NCI-H1105 (cell line): Measurements from ENCODE around the gene NUS1.
A peak's percentile ranks its signal among the peaks of the same experiment; 100 is the strongest.
"Not testable (repeated sequence)": the region's sequence is repeated elsewhere in the genome, so short reads cannot be mapped to it uniquely, and the experiment has no call there.

ENCODE experiments used
- DNase-seq: peaks from one replicate; lab custom pipeline; 2025; lab: John Stamatoyannopoulos, UW

NUS1 gene

DNA sequence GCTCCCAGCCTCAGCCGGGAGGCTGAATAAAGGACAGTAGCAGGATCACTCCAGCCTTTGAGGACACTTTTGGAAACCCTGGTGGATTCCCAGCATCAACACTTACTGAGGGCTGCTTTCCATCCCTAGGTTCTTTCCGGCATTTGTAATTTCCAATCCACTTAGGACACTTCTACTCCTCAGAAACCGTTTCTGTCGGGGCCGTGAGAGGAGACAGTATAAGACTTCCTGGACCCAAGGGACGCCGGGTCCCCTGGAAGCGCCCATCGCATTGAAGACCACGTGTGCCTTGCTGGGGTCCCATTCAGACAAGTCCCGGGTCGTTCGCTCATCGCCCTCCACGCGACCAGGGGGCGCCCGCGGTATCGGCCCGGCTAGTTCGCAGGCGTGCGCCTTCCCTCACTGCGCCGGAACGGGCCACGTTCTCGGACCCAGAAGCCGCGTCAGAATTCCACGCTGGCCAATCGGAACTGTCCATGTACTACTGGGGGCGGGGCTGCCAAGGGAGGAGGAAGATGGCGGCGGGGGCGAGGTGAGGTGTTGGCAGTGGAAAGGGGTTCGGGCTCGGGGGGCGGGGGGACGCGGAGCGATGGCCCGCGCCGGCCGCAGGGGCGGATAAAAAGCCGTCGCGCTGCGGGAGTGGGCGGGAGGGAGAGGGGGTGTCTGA lies at the start of gene NUS1:
Gene NUS1, plus strand, starts transcription at position 479 of the 667 bp plus-strand sequence. CDS start 202 bp downstream, outside the sequence.
- peak; percentile 97 for DNase-seq

DNA sequence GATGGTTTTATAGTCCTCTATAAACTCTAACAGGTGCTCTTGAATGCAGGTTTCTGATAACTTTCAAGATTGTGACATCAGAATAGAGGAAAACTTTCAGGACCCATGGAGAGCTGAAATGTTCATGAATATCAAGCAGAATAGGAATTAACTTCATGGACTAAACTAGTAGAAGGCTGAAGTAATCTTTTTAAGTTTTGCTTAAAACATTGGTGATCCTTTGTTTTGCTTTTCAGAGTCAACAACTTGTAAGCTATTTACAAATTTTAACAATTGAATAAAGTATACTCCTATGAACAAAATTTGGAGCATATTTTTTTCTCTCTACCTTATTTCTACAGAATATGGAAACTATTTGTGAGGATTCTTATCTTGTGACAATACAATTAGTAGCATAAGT lies 47.7 kb upstream of the NUS1 start:
- DNase-seq, result no peak

DNA sequence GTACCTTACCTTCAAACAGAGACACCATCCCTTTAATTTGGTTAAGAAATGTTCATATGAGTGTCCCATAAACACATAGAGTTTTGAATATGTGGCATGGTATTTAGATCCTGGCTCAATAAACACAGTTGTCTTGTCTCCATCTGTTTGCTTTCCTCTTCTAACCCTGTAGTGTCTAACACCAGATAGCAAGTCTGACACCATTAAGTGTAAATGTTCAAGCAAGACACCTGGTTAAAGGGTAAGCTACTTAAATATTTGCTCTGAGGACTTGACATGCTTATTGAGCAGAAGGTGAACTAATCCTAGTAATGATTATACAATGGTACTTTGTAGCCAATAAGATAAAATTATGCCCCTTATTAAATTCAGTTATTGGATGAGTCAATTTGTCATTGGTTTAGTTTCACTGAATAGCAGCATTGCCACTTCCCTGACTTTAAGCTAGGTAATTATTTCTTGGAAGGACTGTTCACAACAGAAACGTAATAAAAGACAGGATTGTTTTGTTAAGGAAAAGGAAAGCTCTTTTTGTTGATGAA lies 46.1 kb upstream of the NUS1 start:
- no peak for DNase-seq

DNA sequence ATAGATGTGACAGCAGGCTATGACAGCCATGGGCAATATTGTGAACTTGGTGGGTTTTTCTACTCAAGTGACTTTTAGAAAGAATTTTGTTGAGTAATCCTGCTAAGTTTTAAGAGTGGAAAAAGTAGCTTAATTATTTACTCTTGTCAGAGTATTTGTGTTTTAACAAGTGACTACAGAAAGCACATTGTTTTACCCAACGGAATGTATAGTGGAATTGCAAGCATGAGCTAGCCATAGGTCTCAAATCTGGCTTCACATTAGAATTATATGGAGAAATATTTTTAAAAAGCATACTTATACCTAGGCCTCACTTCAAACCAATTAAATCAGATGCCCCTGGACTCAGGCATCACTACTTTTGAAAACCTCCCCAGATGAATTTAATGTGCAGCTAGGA lies 37.5 kb upstream of the NUS1 start:
- DNase-seq, result no peak

DNA sequence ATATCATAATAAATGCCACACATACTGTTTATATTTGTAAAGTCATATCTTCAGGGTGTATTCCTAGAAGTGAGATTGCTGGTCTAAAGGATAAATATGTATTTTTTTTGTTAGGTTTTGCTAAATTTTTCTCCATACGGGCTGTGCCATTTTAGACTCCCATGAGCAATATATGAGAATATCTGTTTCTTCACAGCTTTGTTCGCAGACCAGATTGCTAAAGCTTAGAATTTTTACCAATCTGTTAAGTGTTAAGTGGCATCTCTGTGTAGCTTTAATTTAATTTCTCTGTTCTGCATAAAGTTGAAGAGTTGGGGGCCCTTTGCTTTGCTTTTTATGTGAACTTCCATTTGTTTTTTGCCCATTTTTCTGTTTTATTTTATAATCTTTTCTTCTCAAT lies 32.3 kb upstream of the NUS1 start:
- no peak for DNase-seq

DNA sequence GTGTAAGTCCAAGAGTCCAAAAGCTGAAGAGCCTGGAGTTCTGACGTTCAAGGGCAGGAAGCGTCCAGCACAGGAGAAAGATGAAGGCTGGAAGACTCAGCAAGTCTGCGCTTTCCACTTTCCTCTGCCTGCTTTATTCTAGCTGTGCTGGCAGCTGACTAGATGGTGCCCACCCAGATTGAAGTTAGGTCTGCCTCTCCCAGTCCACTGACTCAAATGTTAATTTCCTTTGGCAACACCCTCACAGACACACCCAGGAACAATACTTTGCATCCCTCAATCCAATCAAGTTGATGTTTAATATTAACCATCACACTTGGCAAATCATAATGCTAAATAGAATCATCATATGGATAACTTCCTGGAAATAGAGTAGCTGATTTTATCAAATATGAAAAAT lies 23.3 kb upstream of the NUS1 start:
- not testable (repeated sequence) for DNase-seq

DNA sequence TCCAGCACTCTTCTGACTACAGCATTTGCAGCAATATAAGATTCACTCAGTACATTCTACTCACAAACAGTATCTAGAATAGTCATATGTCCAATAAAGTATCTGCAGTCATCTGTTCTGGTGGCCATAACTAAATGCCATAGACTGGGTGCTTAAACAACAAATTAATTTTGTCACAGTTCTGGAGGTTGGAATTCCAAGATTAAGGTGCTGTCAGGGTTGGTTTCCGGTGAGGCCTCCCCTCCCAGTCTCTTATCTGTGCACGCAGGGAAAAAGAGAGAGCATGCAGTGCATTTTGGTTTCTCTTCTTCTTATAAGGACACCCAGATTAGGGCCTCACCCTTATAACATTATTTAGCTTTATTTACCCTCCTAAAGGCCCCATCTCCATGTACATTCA lies 21.3 kb upstream of the NUS1 start:
- DNase-seq, result no peak

DNA sequence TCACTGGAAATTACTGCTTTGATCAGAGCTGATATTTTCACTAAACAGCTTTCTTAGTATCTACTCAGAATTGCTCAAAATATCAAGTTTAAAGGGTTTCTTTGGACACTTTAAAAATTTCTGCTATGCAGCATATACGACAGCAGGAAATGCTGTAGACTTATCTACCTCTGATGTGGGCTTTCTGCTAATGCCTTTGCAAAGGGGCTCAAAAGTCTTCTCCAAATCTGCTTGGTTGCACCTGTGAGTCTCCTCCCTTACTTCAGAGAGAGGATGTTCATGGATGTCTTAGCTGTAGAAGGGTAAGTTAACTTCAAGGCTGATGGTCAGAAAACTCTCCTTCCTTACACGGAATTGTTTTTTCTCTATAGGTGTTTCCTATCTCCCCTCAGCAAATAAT lies 19.9 kb upstream of the NUS1 start:
- DNase-seq, result no peak

DNA sequence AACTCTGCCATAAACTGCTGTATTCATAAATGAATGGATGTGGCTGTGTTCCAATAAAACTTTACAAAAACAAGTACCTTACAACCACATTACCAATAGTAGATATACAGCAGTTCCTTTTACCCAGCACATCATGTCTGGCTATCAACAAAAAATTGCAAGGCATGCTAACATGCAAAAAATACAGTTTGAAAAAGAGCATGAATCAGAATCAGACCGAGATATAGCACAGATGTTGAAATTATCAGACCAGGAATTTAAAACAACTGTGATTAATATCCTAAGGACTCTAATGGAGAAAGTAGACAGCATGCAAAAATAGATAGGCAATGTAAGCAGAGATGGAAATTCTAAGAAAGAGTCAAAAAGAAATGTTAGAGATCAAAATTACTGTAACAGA lies 8.4 kb upstream of the NUS1 start:
- no peak for DNase-seq

DNA sequence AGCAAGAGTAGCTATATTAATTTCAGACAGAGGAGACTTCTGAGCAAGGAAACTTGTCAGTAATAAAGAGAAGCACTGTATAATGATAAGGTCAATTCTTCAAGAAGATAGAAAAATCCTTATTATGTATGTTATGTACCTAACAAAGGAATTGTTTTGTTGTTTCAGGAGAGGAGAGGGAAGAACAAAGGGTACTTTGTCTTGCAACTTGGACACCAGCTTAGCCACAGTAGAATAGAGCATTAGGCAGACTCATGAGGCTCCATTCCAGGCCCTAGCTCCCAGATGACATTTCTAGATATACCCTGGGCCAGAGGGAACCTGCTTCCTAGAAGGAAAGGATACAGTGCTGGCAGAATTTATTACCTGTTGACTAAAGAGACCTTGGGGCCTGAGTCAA lies 6.5 kb upstream of the NUS1 start:
- DNase-seq, result no peak

DNA sequence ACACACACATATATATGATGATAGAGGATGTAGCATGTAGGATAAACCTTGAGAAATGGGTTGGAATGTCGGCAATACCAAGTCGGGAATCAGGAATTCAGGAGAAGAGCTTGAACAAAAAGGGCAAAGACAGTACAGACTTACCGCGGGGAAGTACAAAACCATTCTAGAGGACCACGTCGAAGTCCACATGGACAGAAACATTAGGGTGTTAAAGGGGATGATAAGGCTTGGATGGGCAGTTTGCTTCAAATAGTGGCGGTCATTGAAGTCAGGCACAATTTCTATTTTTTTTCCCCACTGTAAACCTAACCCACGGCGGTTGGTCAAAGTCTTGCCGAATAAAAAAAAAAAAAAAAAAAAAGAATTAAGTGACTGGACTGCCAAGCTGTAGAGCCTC lies 766 bp upstream of the NUS1 start:
- no peak for DNase-seq

DNA sequence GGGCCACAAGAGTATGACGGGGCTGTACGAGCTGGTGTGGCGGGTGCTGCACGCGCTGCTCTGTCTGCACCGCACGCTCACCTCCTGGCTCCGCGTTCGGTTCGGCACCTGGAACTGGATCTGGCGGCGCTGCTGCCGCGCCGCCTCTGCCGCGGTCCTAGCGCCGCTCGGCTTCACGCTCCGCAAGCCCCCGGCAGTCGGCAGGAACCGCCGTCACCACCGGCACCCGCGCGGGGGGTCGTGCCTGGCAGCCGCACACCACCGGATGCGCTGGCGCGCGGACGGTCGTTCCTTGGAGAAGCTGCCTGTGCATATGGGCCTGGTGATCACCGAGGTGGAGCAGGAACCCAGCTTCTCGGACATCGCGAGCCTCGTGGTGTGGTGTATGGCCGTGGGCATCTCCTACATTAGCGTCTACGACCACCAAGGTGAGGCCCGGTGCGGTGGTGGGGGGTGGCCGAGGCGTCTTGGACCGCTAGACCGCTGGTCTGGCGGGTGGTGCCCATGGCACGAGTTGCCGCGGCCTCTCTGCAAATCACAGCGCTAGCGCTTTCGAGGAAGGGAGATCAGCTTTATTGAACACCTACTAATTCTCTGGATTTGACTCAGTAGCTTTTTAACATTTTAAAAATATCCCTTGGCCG lies 511 bp downstream of the NUS1 start:
- not testable (repeated sequence) for DNase-seq

DNA sequence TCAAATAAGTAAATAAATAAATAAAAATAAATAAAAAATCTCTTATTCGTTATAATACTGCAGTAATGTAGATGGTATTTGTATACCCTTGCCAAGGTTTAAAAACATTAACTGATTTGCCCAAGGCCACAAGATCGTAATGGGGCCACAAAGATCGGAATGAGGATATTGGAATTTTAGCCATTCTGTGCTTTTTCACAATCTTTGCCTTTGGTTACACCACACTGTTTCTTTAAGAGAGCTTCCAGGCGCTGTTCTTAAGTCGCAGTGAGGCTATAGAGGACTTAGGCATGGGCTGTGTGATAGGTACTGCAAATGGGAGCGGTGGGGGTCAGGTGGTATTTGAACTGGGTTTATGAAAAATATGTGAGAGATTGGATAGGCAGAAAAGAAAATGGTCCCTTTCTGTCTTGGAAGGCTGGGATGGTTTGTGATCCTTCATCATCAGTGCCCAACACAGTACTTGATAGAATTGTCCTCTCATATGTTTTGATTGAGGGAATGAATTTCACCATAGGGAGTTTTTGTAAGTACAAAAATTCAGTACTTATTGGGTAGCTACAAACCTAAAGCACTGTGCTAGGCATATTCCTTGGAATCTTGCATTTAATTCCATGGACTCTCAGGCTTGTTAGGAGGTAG lies 1.4 kb downstream of the NUS1 start:
- DNase-seq, result no peak

DNA sequence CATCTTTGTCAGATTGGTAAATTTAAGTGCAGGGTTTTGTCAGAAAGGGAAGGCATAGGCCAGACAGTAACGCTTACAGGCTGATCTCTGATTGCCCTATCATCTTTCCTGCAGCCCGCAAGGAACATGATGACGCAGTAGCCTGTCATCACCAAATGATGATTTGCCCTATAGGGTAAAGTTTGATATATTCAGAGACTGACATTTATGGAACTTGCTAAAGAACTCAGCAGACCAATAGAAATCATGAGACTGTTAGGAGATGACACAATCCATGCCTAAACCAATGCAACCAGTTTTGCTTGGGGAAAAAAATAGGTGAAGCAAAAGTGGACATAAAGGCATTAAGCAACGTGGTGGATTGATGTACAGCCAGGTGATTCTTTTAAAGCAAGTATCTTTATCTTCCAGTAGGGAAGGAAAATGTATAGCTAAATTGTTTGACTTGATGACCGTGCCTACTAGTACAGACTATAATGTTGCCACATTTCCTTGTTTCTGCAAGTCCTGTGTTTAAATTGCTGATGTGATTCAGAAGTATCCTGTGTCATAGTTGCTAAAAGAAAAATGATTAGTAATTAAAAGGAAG lies 2.4 kb downstream of the NUS1 start:
- DNase-seq, result no peak

DNA sequence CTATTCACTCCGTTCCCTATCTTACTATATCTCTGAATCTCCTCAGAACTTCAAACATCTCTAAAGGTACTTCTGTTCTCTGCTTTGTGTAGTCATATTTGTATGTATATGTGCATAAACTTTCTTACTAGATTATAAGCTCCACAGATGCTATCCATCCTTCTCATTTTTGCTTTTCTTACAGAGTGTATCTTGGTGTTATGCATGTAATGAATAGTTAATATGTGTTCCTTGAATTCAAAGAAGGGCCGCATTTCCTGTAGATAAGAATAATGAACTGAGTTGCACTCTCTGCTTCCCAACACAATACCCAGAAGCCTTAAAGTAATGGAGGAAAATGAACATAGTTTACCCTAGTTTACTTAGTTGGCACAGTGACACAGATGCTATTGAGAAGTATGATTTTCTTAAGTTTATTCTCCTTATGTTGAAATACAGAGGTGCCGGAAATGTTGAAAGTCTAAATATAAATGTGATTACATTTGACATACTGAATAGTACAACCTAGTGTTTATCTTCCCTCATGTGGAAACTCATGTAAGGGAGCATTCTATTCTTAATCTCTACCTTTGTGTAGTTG lies 6.0 kb downstream of the NUS1 start:
- DNase-seq, result no peak

DNA sequence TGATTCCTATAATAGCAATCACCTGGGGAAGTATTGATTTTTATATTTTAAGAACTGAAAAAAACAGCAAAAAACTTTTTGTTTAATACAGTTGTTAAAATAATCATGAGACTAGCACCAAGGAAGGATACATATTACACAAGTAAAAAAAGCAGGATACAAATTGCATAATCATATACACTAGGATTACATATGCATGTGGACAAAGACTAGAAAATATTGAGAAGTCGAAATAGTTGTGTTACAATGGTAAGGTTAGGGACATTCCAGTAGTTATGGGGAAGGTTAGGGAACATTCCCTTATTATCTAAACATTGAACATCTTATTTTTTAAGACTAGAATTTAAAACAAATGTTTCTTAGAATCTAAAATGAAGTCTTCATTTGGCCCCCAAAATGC lies 9.5 kb downstream of the NUS1 start:
- DNase-seq, result no peak

DNA sequence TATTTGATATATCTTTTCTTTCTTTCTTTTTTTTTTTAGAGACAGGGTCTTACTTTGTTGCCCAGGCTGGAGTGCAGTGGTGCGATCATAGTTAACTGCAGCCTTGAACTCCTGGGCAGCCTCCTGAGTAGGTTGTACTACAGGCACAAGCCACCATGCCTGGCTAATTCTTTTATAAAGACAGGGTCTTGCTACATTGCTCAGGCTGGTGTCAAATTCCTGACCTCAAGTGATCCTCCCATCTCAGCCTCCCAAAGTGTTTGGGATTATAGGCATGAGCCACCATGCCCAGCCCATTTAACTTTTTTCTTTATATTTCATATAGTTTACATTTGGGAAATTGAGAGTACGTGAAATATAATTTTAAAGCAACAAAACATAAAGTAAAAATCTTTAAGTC lies 10.1 kb downstream of the NUS1 start:
- no peak for DNase-seq

DNA sequence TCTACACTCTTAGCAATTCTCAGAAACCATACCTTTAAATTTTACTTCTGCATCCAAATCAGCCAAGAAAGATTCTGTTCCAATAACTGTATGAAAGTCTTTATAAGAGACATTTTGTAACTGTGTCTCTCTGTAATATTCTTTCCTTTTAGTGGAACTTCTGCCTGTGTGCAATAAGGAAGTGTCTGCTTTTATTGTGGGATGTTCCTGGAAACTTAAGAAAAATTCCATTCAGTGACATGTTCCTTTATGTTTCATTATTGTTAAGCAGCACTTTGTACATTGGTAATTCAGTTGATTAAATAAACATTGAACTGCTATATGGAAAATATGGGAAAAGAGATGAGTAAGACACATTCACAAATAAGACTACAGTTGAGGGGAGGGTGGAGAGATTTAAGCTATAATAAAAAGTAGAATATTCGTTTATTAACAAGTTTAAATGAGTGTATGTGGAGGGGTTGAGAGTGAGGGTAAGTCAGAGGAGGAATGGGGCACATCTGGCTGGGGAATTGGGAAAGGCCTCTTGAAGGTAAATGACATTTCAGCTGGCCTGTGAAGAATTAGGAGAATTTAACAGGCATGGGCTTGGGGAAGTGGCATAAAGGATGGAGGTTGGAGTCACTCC lies 11.9 kb downstream of the NUS1 start:
- DNase-seq, result no peak

DNA sequence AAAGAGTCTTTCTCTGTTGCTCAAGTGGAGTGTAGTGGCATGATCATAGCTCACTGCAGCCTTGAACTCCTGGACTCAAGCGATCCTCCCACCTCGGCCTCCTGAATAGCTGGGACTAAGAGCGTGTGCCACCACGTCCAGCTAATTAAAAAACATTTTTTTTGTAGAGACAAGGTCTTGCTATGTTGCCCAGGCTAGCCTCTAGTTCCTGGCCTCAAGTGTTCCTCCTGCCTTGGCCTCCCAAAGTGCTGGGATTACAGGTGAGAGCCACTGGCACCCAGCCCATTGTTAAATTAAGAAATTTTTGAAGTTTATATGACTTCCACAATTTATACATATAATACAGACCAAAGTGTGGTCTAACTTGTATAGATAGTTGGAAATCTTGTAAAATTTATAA lies 14.3 kb downstream of the NUS1 start:
- DNase-seq, result not testable (repeated sequence)

DNA sequence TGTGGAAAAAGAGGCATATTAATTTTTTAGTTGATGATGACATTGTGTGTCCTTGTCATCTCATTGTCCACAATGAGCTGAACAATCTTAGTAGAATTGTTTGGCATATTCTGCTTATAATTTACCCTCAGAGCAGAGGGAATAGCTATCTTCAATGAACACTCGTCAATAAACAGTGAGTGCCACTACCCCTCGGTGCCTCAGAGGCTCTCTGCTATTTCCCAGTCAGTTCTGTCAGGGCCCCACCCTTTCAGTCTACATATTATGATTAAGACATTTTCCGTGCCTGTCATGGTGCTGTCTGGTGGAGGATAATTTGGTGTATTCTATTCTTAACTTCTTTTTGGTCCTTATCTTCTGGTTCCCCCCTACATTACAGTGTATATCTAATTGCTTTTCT lies 31.2 kb downstream of the NUS1 start:
- no peak for DNase-seq

DNA sequence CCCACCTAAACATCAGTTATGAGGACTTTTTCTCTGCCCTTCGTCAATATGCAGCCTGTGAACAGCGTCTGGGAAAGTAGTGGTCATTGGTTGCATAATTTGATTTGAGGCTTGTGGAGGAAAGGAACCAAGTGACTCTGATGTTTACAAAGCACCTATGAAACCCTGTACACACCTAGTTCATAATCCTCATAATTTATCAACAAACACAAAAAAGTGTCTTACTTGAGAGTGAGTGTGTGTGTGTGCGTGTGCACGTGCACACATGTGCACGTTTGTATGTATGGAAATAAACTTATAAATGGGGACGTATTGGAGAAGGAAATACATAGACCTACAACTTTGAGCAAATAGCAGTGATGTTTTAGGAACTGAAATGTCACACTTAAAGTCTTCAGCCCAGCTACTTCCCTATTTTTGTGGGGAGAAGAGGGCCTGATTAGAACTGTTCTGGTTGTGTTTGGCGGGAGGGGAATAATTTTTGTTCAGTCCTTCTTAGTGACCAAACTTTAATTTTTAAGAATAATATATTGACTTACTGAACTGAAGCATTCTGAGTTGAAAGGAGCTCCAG lies 31.8 kb downstream of the NUS1 start:
- not testable (repeated sequence) for DNase-seq

DNA sequence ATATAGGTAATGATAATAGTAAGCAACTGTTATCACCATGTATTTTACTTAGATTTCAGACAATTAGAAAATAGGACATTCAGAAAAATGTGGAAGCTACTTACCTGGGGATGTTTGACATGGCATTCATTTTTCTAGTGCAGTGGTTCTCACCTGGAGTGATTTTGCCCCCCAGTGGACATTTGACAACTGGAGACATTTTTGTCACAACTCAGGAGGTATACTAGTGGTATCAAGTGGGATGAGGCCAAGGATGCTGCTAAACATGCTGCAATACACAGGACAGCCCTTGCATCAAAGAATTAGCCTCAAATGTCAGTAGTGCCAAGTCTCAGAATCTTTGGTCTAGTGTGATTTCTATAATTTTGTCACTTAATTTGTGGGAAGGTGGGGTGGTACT lies 36.1 kb downstream of the NUS1 start:
- DNase-seq, result no peak
